ENCODE results near the gene FADS2.

The FADS2 gene

GRCh38 chr11:61842528-61842820 lies 14.4 kb downstream of the FADS2 start:
- no peak for DNase-seq
- ChIA-PET POLR2A (interaction anchor here (0.9 kb wide), 1 partner anchor 13 kb away, joined by 3 read pairs; no protein-coding TSS in a partner anchor), CTCF (interaction anchor here (3.0 kb wide), 1 partner anchor 45 kb away, joined by 13 read pairs; no protein-coding TSS in a partner anchor)
- Histone ChIP-seq H3K27me3 (replicated peaks in 2 of 5; ENCODE audit: control insufficient read depth in 4 of 5, insufficient read depth in 5 of 5, low read length in 4 of 5) (no peaks in the 10 kb centered on the region), H3K4me3 (ENCODE audit: control insufficient read depth in 1 of 7, extremely low read depth in 1 of 7, insufficient read depth in 4 of 7, low read depth in 2 of 7, low read length in 6 of 7) (no peak overlapping the region), H3K36me3 (ENCODE audit: control insufficient read depth in 4 of 4, insufficient read depth in 4 of 4, low read length in 3 of 4) (peaks cover 22 to 89% (median 61%) of the 10 kb centered on the region in 4 experiments), H3K27ac (ENCODE audit: insufficient read depth in 1 of 2, low read depth in 1 of 2, low read length in 2 of 2, poor library complexity in 1 of 2, severe bottlenecking in 2 of 2) (peak overlapping the region in 1 of 2 experiments; percentile 69), H3K4me1 (ENCODE audit: control extremely low read depth in 1 of 4, control insufficient read depth in 4 of 4, insufficient read depth in 4 of 4, low read length in 3 of 4) (no peaks in the 10 kb centered on the region), H3K9me3 (ENCODE audit: control extremely low read depth in 1 of 5, control insufficient read depth in 4 of 5, insufficient read depth in 2 of 5, low read depth in 1 of 5, low read length in 4 of 5) (no peaks in the 10 kb centered on the region)
- WGBS (ENCODE audit: insufficient coverage): 94% methylated on average over 7 of the region's 7 CpGs

GRCh38 chr11:61844909-61845565 lies 16.9 kb downstream of the FADS2 start:
- Histone ChIP-seq H3K4me3 (ENCODE audit: control insufficient read depth in 1 of 7, extremely low read depth in 1 of 7, insufficient read depth in 4 of 7, low read depth in 2 of 7, low read length in 6 of 7) (no peak overlapping the region), H3K27me3 (replicated peaks in 2 of 5; ENCODE audit: control insufficient read depth in 4 of 5, insufficient read depth in 5 of 5, low read length in 4 of 5) (no peaks in the 10 kb centered on the region), H3K27ac (ENCODE audit: insufficient read depth in 1 of 2, low read depth in 1 of 2, low read length in 2 of 2, poor library complexity in 1 of 2, severe bottlenecking in 2 of 2) (no peak overlapping the region), H3K9me3 (ENCODE audit: control extremely low read depth in 1 of 5, control insufficient read depth in 4 of 5, insufficient read depth in 2 of 5, low read depth in 1 of 5, low read length in 4 of 5) (no peaks in the 10 kb centered on the region), H3K4me1 (ENCODE audit: control extremely low read depth in 1 of 4, control insufficient read depth in 4 of 4, insufficient read depth in 4 of 4, low read length in 3 of 4) (no peaks in the 10 kb centered on the region), H3K36me3 (ENCODE audit: control insufficient read depth in 4 of 4, insufficient read depth in 4 of 4, low read length in 3 of 4) (peaks cover 21 to 90% (median 68%) of the 10 kb centered on the region in 4 experiments)
- ChIA-PET CTCF (interaction anchor here (0.7 to 1.0 kb wide), 3 partner anchors 25 to 52 kb away, joined by 3 to 4 read pairs (median 3); partner anchors contain the start of genes FEN1 and TMEM258), POLR2A (no interaction called here)
- WGBS (ENCODE audit: insufficient coverage): 93% methylated on average over 11 of the region's 16 CpGs
- DNase-seq: no peak

DNA sequence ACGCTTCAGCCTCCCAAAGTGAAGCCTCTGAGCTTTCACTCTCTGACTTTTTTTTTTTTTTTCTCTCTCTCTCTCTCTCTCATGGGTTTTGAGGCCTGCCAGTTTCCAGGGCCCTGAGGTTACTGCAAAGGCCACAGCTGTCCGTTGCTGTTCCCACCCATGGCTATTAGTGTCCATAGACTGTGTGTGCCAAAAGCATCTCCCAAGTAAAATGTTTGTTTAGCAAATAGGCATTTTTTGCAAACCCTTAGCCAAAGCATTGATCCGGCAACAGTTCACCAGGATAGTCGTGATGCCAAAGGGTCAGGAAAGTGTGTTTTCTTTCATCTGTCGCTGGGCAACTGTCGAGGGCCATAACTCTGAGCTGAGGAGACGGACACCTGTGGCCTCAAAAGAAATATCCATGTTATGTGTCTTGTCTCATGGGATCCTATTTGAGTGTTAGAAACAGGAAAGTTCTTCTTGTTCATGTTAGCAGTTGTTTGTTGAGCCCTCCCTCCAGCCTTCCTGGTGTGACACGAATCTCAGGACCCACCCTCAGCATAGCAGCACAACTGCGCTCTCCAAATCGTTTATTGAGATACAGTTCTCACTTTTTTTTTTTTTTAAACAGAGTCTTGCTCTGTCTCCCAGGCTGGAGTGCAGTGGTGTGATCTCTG lies 18.4 kb downstream of the FADS2 start:
- WGBS (ENCODE audit: insufficient coverage): over 99% methylated on average over 9 of the region's 10 CpGs
- no peaks in the 10 kb centered on the region for H3K27me3 ChIP-seq (replicated peaks in 2 of 5; ENCODE audit: control insufficient read depth in 4 of 5, insufficient read depth in 5 of 5, low read length in 4 of 5)
- ChIA-PET POLR2A (interaction anchor here (0.7 kb wide), 2 partner anchors 32 to 43 kb away, joined by 4 read pairs; no protein-coding TSS in a partner anchor), CTCF (interaction anchor here (2.0 kb wide), 1 partner anchor 18 kb away, joined by 8 read pairs; no protein-coding TSS in a partner anchor)
- peaks cover 22 to 88% (median 68%) of the 10 kb centered on the region in 4 experiments for H3K36me3 ChIP-seq (ENCODE audit: control insufficient read depth in 4 of 4, insufficient read depth in 4 of 4, low read length in 3 of 4)
- no peaks in the 10 kb centered on the region for H3K9me3 ChIP-seq (ENCODE audit: control extremely low read depth in 1 of 5, control insufficient read depth in 4 of 5, insufficient read depth in 2 of 5, low read depth in 1 of 5, low read length in 4 of 5)
- H3K4me1 ChIP-seq (ENCODE audit: control extremely low read depth in 1 of 4, control insufficient read depth in 4 of 4, insufficient read depth in 4 of 4, low read length in 3 of 4): no peaks in the 10 kb centered on the region
- no peak overlapping the region for H3K4me3 ChIP-seq (ENCODE audit: control insufficient read depth in 1 of 7, extremely low read depth in 1 of 7, insufficient read depth in 4 of 7, low read depth in 2 of 7, low read length in 6 of 7)
- no peak for DNase-seq
- no peak overlapping the region for H3K27ac ChIP-seq (ENCODE audit: insufficient read depth in 1 of 2, low read depth in 1 of 2, low read length in 2 of 2, poor library complexity in 1 of 2, severe bottlenecking in 2 of 2)

DNA sequence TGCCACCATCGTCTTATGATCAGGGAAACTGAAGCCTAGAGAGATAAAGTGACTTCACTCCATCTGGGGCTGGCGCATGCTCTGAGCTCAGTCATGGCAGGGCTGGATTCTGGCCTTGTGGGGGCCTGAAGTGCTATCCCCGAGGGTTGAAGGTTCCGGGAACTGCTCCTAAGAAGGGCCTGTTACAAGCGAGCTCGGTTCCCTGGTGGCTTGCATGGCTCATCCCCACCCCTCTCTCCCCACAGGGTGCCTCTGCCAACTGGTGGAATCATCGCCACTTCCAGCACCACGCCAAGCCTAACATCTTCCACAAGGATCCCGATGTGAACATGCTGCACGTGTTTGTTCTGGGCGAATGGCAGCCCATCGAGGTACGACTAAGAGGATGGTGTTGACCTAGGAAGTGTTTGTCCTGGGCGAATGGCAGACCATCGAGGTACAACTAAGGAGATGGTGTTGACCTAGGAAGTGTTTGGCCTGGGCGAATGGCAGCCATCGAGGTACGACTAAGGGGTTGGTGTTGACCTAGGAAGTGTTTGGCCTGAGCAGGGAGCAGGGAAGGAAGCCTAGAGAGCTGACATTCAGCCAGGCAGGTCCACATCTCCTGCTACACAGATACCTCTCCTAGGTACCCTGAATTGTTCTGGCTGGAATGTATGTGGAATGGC lies 19.9 kb downstream of the FADS2 start:
- 94% methylated on average over 16 of the region's 18 CpGs for WGBS (ENCODE audit: insufficient coverage)
- CTCF ChIA-PET: interaction anchor here (1.0 to 1.8 kb wide), 5 partner anchors 11 to 234 kb away, joined by 3 to 8 read pairs (median 3); no protein-coding TSS in a partner anchor
- Histone ChIP-seq H3K4me1 (ENCODE audit: control extremely low read depth in 1 of 4, control insufficient read depth in 4 of 4, insufficient read depth in 4 of 4, low read length in 3 of 4) (no peaks in the 10 kb centered on the region), H3K27ac (ENCODE audit: insufficient read depth in 1 of 2, low read depth in 1 of 2, low read length in 2 of 2, poor library complexity in 1 of 2, severe bottlenecking in 2 of 2) (no peak overlapping the region), H3K36me3 (ENCODE audit: control insufficient read depth in 4 of 4, insufficient read depth in 4 of 4, low read length in 3 of 4) (peaks cover 16 to 86% (median 68%) of the 10 kb centered on the region in 4 experiments), H3K4me3 (ENCODE audit: control insufficient read depth in 1 of 7, extremely low read depth in 1 of 7, insufficient read depth in 4 of 7, low read depth in 2 of 7, low read length in 6 of 7) (no peak overlapping the region), H3K9me3 (ENCODE audit: control extremely low read depth in 1 of 5, control insufficient read depth in 4 of 5, insufficient read depth in 2 of 5, low read depth in 1 of 5, low read length in 4 of 5) (no peaks in the 10 kb centered on the region), H3K27me3 (replicated peaks in 2 of 5; ENCODE audit: control insufficient read depth in 4 of 5, insufficient read depth in 5 of 5, low read length in 4 of 5) (no peaks in the 10 kb centered on the region)
- no peak for DNase-seq
- POLR2A ChIA-PET: no interaction called here

- CTCF ChIA-PET: interaction anchor here (1.0 to 1.8 kb wide), 5 partner anchors 12 to 233 kb away, joined by 3 to 8 read pairs (median 3); no protein-coding TSS in a partner anchor
- DNase-seq: no peak
- H3K4me1 ChIP-seq (ENCODE audit: control extremely low read depth in 1 of 4, control insufficient read depth in 4 of 4, insufficient read depth in 4 of 4, low read length in 3 of 4): no peaks in the 10 kb centered on the region
- WGBS (ENCODE audit: insufficient coverage): 100% methylated on average over 6 of the region's 9 CpGs
- H3K9me3 ChIP-seq (ENCODE audit: control extremely low read depth in 1 of 5, control insufficient read depth in 4 of 5, insufficient read depth in 2 of 5, low read depth in 1 of 5, low read length in 4 of 5): no peaks in the 10 kb centered on the region
- H3K36me3 ChIP-seq (ENCODE audit: control insufficient read depth in 4 of 4, insufficient read depth in 4 of 4, low read length in 3 of 4): peaks cover 13 to 86% (median 66%) of the 10 kb centered on the region in 4 experiments
- no peaks in the 10 kb centered on the region for H3K27me3 ChIP-seq (replicated peaks in 2 of 5; ENCODE audit: control insufficient read depth in 4 of 5, insufficient read depth in 5 of 5, low read length in 4 of 5)
- H3K4me3 ChIP-seq (ENCODE audit: control insufficient read depth in 1 of 7, extremely low read depth in 1 of 7, insufficient read depth in 4 of 7, low read depth in 2 of 7, low read length in 6 of 7): no peak overlapping the region
- no peak overlapping the region for H3K27ac ChIP-seq (ENCODE audit: insufficient read depth in 1 of 2, low read depth in 1 of 2, low read length in 2 of 2, poor library complexity in 1 of 2, severe bottlenecking in 2 of 2)
- POLR2A ChIA-PET: no interaction called here
Observed at GRCh38 chr11:61848631-61849030, 20.5 kb downstream of the FADS2 start.

DNA sequence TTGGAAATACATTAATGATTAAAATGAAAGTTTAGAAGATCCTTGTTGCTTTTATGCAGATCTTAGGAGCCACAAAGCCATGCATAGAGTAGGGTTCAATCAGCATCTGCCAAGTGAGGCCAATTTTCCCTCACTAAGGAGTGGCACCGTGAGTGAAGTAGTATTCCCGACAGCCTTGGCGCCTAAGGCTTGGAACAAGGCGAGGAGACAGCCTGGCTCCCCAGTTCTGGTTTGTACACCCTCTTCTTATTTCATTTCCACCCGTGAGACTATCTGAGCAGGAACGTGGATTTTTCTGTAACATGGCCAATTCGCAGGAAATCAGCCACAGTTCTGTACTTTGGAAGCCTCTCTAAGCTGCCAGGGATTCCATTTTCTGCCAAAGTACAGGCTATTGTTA lies 22.6 kb downstream of the FADS2 start:
- H3K9me3 ChIP-seq (ENCODE audit: control extremely low read depth in 1 of 5, control insufficient read depth in 4 of 5, insufficient read depth in 2 of 5, low read depth in 1 of 5, low read length in 4 of 5): no peaks in the 10 kb centered on the region
- H3K4me1 ChIP-seq (ENCODE audit: control extremely low read depth in 1 of 4, control insufficient read depth in 4 of 4, insufficient read depth in 4 of 4, low read length in 3 of 4): no peaks in the 10 kb centered on the region
- peaks cover 15 to 92% (median 76%) of the 10 kb centered on the region in 4 experiments for H3K36me3 ChIP-seq (ENCODE audit: control insufficient read depth in 4 of 4, insufficient read depth in 4 of 4, low read length in 3 of 4)
- CTCF ChIA-PET: interaction anchor here (0.6 kb wide), 1 partner anchor 28 kb away, joined by 3 read pairs; no protein-coding TSS in a partner anchor
- no peak for DNase-seq
- no peak overlapping the region for H3K27ac ChIP-seq (ENCODE audit: insufficient read depth in 1 of 2, low read depth in 1 of 2, low read length in 2 of 2, poor library complexity in 1 of 2, severe bottlenecking in 2 of 2)
- WGBS (ENCODE audit: insufficient coverage): 97% methylated on average over 7 of the region's 7 CpGs
- POLR2A ChIA-PET: no interaction called here
- H3K27me3 ChIP-seq (replicated peaks in 2 of 5; ENCODE audit: control insufficient read depth in 4 of 5, insufficient read depth in 5 of 5, low read length in 4 of 5): no peaks in the 10 kb centered on the region
- H3K4me3 ChIP-seq (ENCODE audit: control insufficient read depth in 1 of 7, extremely low read depth in 1 of 7, insufficient read depth in 4 of 7, low read depth in 2 of 7, low read length in 6 of 7): no peak overlapping the region
